AG09319 (cell line): ENCODE results near the gene NDUFB4.
"Not testable (repeated sequence)": the region's sequence is repeated elsewhere in the genome, so short reads cannot be mapped to it uniquely, and the experiment has no call there.

Experiments used
- DNase-seq: peaks from one replicate; pipeline ENCODE4 v3.0.0-alpha.2; 2010; ENCODE audit warnings: low read depth; ENCODE audit errors: extremely low read depth
- TF ChIP-seq, protein P1 (sequence below): IDR thresholded peaks from 2 replicates; pipeline ENCODE4 v1.5.1; 2011; ENCODE audit warnings: low read depth, mild to moderate bottlenecking, inconsistent platforms, low read length, moderate library complexity

The NDUFB4 gene

DNA sequence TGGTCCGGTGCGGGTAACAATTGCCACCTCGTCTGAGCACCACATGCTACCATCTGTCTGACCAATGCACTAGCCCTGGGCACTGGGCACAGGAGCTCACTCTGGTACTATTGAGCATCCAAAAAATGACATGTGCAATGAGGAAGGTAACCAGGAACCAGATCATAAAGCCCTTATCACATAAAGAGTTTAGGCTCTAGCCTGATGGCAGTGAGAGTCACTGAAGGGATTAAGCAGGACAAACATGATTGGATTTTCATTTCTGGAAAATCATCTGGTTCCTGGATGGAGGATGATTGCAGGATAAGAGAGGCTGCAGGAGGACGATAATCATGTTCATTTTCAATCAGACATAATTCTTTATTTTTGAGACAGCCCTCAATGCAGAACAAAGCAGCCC lies 12.4 kb downstream of the NDUFB4 start:
- TF ChIP-seq, protein P1, sequence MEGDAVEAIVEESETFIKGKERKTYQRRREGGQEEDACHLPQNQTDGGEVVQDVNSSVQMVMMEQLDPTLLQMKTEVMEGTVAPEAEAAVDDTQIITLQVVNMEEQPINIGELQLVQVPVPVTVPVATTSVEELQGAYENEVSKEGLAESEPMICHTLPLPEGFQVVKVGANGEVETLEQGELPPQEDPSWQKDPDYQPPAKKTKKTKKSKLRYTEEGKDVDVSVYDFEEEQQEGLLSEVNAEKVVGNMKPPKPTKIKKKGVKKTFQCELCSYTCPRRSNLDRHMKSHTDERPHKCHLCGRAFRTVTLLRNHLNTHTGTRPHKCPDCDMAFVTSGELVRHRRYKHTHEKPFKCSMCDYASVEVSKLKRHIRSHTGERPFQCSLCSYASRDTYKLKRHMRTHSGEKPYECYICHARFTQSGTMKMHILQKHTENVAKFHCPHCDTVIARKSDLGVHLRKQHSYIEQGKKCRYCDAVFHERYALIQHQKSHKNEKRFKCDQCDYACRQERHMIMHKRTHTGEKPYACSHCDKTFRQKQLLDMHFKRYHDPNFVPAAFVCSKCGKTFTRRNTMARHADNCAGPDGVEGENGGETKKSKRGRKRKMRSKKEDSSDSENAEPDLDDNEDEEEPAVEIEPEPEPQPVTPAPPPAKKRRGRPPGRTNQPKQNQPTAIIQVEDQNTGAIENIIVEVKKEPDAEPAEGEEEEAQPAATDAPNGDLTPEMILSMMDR, result no peak
- no peak for DNase-seq

DNA sequence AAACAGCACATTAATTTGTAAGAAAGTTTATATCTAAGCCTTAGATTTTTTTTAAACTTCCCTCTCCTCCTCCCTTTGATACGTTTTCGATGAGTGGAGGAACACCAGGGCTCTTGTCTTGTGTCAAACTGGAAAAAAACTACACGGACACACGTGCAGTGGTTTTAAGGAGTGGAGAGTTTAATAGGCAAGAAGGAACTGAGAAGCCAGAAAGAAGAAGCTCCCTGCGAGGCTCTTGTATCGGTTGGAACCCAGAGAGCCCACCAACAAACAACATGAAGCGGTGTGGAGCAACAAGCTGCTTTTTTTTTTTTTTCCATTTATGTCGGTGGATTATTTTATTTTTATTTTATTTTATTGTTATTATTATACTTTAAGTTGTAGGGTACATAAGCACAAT lies 18.6 kb downstream of the NDUFB4 start:
- no peak for DNase-seq
- TF ChIP-seq, protein P1, result no peak

DNA sequence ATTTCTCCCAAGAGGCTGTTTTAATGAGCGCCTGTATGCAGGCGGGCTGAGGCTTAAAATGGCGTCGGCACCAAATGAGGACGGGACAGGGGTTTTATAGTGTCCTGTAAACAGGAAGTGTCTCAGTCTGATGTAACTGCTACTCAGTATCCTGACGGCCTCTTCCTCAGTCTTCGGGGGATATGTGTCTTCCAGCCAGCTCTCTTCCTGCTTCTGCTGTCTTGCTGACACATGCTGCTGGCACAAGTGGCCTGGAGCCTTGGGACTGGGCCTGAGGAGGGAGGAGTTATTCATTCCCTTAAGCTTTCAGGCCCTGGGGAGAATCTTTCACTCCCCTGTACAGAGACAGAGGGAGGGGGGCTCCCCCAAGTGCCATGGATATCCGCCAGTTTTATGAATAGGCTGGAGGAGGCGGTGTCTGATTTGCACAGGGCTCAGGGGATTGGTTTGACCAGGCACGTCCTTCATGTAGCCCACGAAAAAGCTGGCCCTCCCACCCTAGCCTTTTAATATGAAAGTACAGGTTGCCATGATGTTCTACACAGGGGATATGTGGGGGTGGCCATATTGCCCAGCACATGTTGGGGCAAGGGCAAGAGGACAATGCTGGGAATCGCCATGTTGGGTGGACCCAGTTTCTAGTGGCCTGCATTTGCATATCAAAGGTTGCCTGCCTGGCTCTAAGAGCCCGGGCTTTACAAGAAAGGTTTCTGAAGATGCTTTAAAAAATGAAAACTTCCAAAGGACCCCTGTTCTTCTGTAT lies 19.9 kb downstream of the NDUFB4 start:
- TF ChIP-seq, protein P1, result no peak
- peak; percentile 4 for DNase-seq

DNA sequence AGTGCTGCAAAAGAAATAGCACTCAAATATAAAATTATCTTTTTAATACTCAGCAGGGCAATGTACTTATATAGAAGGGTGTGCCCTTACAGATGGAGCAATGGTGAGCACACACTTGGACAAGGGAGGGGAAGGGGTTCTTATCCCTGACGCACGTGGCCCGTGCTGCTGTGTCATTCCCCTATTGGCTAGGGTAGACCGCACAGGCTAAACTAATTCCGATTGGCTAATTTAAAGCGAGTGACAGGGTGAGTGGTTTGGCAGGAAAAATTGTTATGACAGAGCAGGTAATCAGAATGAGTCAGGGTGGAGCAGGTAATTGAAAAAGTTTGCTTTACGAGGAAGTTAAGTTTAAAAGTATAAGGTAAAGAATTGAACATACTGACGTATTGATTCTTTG lies 20.6 kb downstream of the NDUFB4 start:
- not testable (repeated sequence) for DNase-seq

DNA sequence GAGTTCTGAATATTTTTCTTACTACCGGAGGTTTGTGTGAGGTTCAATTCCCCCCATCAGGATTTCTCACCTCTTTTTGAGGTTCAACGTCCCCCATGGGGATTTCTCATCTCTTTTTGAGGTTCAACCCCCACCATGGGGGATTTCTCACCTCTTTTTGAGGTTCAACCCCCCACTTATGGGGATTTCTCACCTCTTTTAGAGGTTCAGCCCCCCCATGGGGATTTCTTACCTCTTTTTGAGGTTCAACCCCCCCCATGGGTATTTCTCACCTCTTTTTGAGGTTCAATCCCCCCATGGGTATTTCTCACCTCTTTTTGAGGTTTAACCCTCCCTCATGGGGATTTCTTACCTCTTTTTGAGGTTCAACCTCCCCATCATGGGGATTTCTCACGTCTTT lies 26.3 kb downstream of the NDUFB4 start:
- TF ChIP-seq, protein P1, result no peak
- DNase-seq, result no peak

DNA sequence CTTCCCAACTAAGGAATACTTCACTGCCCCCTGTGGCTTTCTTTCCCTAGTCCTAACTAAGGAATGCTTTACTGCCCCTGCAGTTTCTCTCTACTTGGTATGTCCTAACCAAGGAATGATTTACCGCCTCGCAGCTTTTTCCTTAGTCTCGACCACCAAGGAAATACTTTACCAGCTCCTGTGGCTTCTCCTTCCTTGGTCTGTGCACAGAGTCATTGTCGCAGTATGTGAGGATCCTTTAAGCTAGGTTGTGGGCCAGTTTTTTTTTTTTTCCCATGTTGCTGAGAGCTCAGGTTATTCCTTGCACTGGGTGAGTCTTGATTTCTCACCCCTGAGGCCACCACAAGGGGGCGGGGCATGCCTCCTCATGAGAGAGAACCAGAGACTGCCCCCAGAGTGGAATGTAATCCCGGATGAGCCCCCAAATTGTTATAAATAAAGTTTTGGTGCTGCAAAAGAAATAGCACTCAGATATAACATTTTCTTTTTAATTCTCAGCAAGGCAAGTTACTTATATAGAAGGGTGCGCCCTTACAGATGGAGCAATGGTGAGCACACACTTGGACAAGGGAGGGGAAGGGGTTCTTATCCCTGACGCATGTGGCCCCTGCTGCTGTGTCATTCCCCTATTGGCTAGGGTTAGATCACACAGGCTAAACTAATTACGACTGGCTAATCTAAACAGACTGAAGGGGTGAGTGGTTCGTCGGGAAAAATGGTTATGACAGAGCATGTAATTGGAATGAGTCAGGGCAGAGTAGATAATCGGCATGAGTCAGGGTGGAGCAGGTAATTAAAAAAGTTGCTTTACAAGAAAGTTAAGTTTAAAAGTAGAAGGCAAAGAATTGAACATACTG lies 27.0 kb downstream of the NDUFB4 start:
- DNase-seq, result peak; percentile 22
- TF ChIP-seq, protein P1, result no peak; the same call in 1 of the 2 replicates

DNA sequence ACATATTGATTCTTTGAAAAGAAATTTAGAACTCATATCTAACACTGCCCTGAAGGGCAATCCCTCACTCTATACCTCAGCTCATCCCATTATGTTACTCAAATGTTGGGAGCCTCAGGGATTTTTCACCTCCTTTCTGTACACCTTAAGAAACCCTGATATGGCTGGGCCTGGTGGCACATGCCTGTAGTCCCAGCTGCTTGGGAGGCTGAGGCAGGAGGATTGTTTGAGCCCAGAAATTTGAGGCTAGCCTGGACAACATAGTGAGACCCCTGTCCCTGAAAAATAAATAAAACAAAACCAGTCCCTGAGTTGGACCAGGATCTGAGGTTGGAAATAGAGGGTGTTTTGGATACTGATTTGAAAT lies 27.6 kb downstream of the NDUFB4 start:
- TF ChIP-seq, protein P1, result no peak
- DNase-seq, result no peak
